GM12878 (cell line): Measurements from ENCODE around the gene EXO5. TPM values are rescaled to one million over a fixed set of nuclear protein-coding genes. Genes with fewer than 3 reads are reported as not detected.

ENCODE experiments used
- ATAC-seq: fragments of 200-7000 bp; cut with Tn5 transposase; 3 replicates; pipeline ENCODE4 v1.9.1; 2020; ENCODE audit warnings: mild to moderate bottlenecking, moderate library complexity
- BruUV-seq: library from RNA; stranded (reverse); fragments of 400-500 nt; replicated peaks from 2 replicates; lab custom pipeline; 2021; lab: Mats Ljungman, UMichigan
- CTCF ChIA-PET: fragments of 300-600 bp; sonication (Branson Sonifier 250); formaldehyde crosslinking; extraction: SDS; loops from one replicate; lab custom pipeline; 2021; ENCODE audit warnings: inconsistent platforms; lab: Yijun Ruan, JAX
- POLR2A ChIA-PET: fragments of 350-600 bp; formaldehyde crosslinking; extraction: SDS; loops from one replicate; lab custom pipeline; 2021; ENCODE audit warnings: inconsistent platforms; lab: Charles Lee
- RAD21 ChIA-PET: fragments of 300-600 bp; sonication (Branson Sonifier 250); formaldehyde crosslinking; loops from one replicate; lab custom pipeline; 2023; ENCODE audit warnings: antibody characterized with exemption; ENCODE audit not compliant: unreplicated experiment; lab: Charles Lee
- SMC1A ChIA-PET: fragments of 300-600 bp; sonication (Branson Sonifier 250); formaldehyde crosslinking; loops from one replicate; lab custom pipeline; 2023; ENCODE audit not compliant: unreplicated experiment, uncharacterized antibody; lab: Charles Lee
- DNase-seq: peaks from one replicate; pipeline ENCODE4 v3.0.0-alpha.2; 2011; ENCODE audit warnings: low read depth, low spot score
- FAIRE-seq: peaks from 3 replicates; lab custom pipeline; 2011; peaks lifted over from hg19 to GRCh38; lab: Jason Lieb, UNC
- H2AFZ ChIP-seq: 2 replicates; pipeline ENCODE4 v1.6.0; 2011; ENCODE audit warnings: low read depth, low read length, control low read depth; ENCODE audit not compliant: control insufficient read depth
- H3K27ac ChIP-seq: 2 replicates; pipeline ENCODE4 v1.5.1; 2011; ENCODE audit warnings: control low read depth; ENCODE audit not compliant: control insufficient read depth, insufficient read depth
- H3K27me3 ChIP-seq, 2 experiments: replicated peaks in 1 of 2; 2 replicates each; pipeline versions ENCODE4 v1.6.0 to v1.6.1; 2011; ENCODE audit warnings: low read length in 1 of 2; ENCODE audit not compliant: control insufficient read depth in 2 of 2, insufficient read depth in 2 of 2
- H3K36me3 ChIP-seq, 2 experiments: 2 replicates each; pipeline ENCODE4 v1.5.1; 2011; ENCODE audit warnings: low read length in 1 of 2; ENCODE audit not compliant: control insufficient read depth in 2 of 2, insufficient read depth in 2 of 2
- H3K4me1 ChIP-seq: 2 replicates; pipeline ENCODE4 v1.6.1; 2011; ENCODE audit warnings: mild to moderate bottlenecking, low read length, moderate library complexity, mixed read lengths; ENCODE audit not compliant: control insufficient read depth, insufficient read depth
- H3K4me2 ChIP-seq: 2 replicates; pipeline ENCODE4 v1.6.0; 2011; ENCODE audit warnings: control low read depth; ENCODE audit not compliant: control insufficient read depth, insufficient read depth
- H3K4me3 ChIP-seq: fragments of 200-600 bp; sonication (generic); 2 replicates; pipeline ENCODE4 v1.5.1; 2016
- H3K79me2 ChIP-seq: 2 replicates; pipeline ENCODE4 v1.6.0; 2011; ENCODE audit warnings: low read length; ENCODE audit not compliant: control insufficient read depth, insufficient read depth
- H3K9ac ChIP-seq: 2 replicates; pipeline ENCODE4 v1.8.0; 2011; ENCODE audit warnings: low read length, control low read depth, mixed read lengths; ENCODE audit not compliant: control insufficient read depth, insufficient read depth
- H3K9me3 ChIP-seq: replicated peaks from 3 replicates; pipeline ENCODE4 v1.5.1; 2011; ENCODE audit warnings: mild to moderate bottlenecking, low read length; ENCODE audit not compliant: control insufficient read depth, insufficient read depth
- H4K20me1 ChIP-seq: 2 replicates; pipeline ENCODE4 v1.6.0; 2011; ENCODE audit not compliant: control insufficient read depth, insufficient read depth
- CEBPZ ChIP-seq: fragments of 150-350 bp; IDR thresholded peaks from 2 replicates; pipeline ENCODE4 v1.6.1; 2016; ENCODE audit warnings: low read depth, low read length
- EGR1 ChIP-seq, 2 experiments: IDR thresholded peaks; 1 replicate in 1 of 2; 2 replicates in 1 of 2; pipeline ENCODE4 v1.6.1; 2011 to 2012; ENCODE audit warnings: low read depth in 2 of 2, low read length in 2 of 2, borderline replicate concordance in 1 of 2, mild to moderate bottlenecking in 1 of 2, moderate library complexity in 1 of 2
- JUNB ChIP-seq: IDR thresholded peaks from 2 replicates; pipeline ENCODE4 v1.6.1; 2016; ENCODE audit warnings: antibody characterized with exemption, mild to moderate bottlenecking
- SKIL ChIP-seq: fragments of 450-650 bp; IDR thresholded peaks from 2 replicates; pipeline ENCODE4 v1.6.1; 2017; ENCODE audit warnings: mild to moderate bottlenecking, low read depth, inconsistent platforms; ENCODE audit not compliant: poor library complexity, severe bottlenecking
- WGBS: methylation state at CpG from one replicate; pipeline ENCODE4 v1.1.6; 2016; ENCODE audit warnings: low lambda C conversion rate; ENCODE audit not compliant: insufficient replicate concordance, insufficient coverage; ENCODE audit errors: missing lambda C conversion rate; 5-methylcytosine and 5-hydroxymethylcytosine counted together
- in situ Hi-C: fragments of 300-500 bp; cut with MboI; formaldehyde crosslinking; loops from 9 replicates; pipeline ENCODE4 v1.14.3; 2018; ENCODE audit warnings: mixed read lengths
- intact Hi-C: fragments of 100-400 bp; cut with micrococcal nuclease; formaldehyde crosslinking; loops from one replicate; pipeline ENCODE4 v1.14.2; 2022; ENCODE audit not compliant: unreplicated experiment
- polyA plus RNA-seq, 11 experiments: library from polyadenylated mRNA; depleted of rRNA in 4 of 11; unstranded in 6 of 11; stranded (reverse) in 5 of 11; fragments of >200 nt; fragmentation: Nextera tagmentation in 4 of 11; fragmentation: Illumina TruSeq in 1 of 11; extraction: Ambion mirVana in 4 of 11; extraction: Trizol in 1 of 11; gene quantifications; 1 replicate in 1 of 11; 2 replicates in 10 of 11; pipeline versions ENCODE4 v1.2.1 to v1.2.3, GENCODE V29; 2011 to 2016; ENCODE audit warnings: inconsistent platforms in 2 of 11, missing spikeins in 2 of 11, low read depth in 1 of 11
- total RNA-seq, 4 experiments: library from RNA; depleted of rRNA in 3 of 4; stranded (reverse); fragments of >200 nt in 3 of 4; fragmentation: Illumina TruSeq in 1 of 4; extraction: Trizol in 1 of 4; gene quantifications; 2 replicates each; pipeline versions ENCODE4 v1.2.1 to v1.2.3, GENCODE V29; 2013 to 2021

Gene EXO5
- total and polyA plus RNA-seq, 10 of the 15 experiments (the other 5 are each of a cell fraction or from before 2014, with no cell fraction given) = 2.1 to 10.1 (median 8.5) TPM

- Histone ChIP-seq H3K4me2 (no peak overlapping the region), H3K4me3 (no peak overlapping the region), H3K27ac (no peak overlapping the region), H2AFZ (no peak overlapping the region), H3K9me3 (no peaks in the 10 kb centered on the region; the same call in 2 of the 3 replicates), H3K4me1 (no peaks in the 10 kb centered on the region), H3K9ac (no peak overlapping the region), H4K20me1 (no peaks in the 10 kb centered on the region), H3K36me3 (no peaks in the 10 kb centered on the region), H3K79me2 (no peaks in the 10 kb centered on the region), H3K27me3 (no peaks in the 10 kb centered on the region)
- ATAC-seq (no peak), FAIRE-seq (no peak), DNase-seq (no peak)
- TF ChIP-seq JUNB (no peak), EGR1 (IDR thresholded peaks at IDR 0.05; ENCODE audit: borderline replicate concordance in 1 of 2, low read depth in 2 of 2, low read length in 2 of 2) (no peak), CEBPZ (no peak), SKIL (no peak)
- intact Hi-C loops (no loop called here), in situ Hi-C loops (no loop called here)
- POLR2A ChIA-PET = no interaction called here
- 25% methylated on average over 2 of the region's 2 CpGs for WGBS
- SMC1A ChIA-PET = no interaction called here
- CTCF ChIA-PET = no interaction called here
- BruUV-seq = no TSS peak
- RAD21 ChIA-PET = no interaction called here
Observed at GRCh38 chr1:40562185-40562584, 53.6 kb downstream of the EXO5 start.
